HG02642 (cell line): ENCODE results near the gene PSMD3.
"Not testable (repeated sequence)": the region's sequence is repeated elsewhere in the genome, so short reads cannot be mapped to it uniquely, and the experiment has no call there.

Source experiments
- ATAC-seq: cut with Tn5 transposase; IDR thresholded peaks from one replicate; pipeline ENCODE4 v1.9.1; 2021; ENCODE audit warnings: mild to moderate bottlenecking; ENCODE audit not compliant: unreplicated experiment, poor library complexity

Gene PSMD3

DNA sequence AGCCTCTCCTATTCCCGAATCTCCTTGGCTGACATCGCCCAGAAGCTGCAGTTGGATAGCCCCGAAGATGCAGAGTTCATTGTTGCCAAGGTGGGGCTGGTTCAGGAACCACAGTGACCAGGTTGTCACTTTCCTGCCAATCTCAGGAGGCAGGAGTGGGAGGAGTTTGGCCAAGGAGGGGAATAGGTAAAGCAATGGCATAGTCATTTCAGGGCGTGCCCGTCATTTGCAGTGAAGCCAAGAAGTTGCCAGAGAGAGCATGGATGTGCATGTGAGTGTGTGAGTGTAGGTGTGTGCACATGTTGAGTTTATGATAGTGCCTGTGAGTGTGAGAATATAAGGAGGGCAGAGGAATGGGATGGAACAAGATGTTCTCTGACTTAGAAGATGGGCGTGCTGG is 14.8 kb downstream of the PSMD3 start:
- ATAC-seq: no peak

- no peak for ATAC-seq
These were observed 15.6 kb downstream of the PSMD3 start for GRCh38 chr17:39996162-39996561.

DNA sequence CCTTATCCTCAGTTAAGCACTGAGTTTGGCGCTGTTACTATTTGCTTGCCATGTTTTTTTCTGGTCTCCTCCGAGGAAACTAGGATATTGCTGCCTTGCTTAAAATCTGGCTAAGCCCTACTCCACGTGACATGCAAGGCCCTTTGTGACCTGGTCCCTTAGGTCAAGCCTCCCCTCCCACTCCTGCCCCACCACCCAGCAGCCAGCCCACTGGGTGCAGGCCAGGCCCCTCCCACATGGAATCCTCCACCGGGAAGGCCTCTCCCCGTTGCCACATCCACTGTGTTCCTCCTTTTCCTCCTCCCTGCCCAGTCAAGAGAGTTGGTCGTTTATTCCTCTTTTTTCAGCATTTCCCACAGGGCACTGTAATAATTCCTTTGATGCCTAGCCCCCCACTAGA is 16.2 kb downstream of the PSMD3 start:
- no peak for ATAC-seq

- ATAC-seq: no peak
These were observed 16.9 kb downstream of the PSMD3 start for GRCh38 chr17:39997543-39997942.

DNA sequence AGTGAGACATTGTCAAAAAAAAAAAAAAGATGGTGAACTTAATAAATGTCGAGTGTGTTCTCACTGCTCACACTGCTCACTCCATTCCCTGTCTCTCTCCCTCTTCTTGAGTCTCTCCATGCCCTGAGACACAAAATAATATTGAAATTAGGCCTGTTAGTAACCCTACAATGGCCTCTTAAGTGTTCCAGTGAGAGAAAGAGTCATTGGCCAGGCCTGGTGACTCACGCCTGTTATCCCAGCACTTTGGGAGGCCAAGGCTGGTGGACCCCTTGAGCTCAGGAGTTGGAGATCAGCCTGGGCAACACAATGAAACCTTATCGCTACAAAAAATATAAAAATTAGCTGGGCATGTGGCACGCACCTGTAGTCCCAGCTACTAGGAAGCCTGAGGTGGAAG is 18.5 kb downstream of the PSMD3 start:
- ATAC-seq: no peak

DNA sequence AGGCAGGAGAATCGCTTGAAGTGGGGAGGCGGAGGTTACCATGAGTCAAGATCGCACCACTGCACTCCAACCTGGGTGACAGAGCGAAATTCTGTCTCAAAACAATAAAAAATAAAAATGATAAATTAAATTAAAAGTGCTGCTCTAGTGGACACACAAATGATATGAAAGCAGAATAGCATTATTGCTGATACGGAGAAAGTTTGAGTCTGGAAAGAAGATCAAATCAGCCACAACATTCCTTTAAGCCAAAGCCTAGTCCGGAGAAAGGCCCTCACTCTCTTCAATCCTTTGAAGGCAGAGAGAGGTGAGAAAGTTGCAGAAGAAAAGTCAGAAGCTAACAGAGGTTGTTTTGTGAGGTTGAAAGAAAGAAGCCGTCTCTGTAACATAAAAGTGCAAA is 19.6 kb downstream of the PSMD3 start:
- ATAC-seq: no peak

DNA sequence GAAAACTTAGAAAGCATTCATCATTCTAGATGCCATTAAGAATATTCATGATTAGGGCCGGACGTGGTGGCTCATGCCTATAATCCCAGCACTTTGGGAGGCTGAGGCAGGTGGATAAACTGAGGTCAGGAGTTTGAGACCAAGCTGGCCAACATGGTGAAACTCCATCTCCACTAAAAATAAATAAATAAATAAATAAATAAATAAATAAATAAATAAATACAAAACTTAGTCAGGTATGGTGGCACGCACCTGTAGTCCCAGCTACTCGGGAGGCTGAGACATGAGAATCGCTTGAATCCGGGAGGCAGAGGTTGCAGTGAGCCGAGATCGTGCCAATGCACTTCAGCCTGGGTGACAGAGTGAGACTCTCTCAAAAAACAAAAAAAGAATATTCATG is 20.7 kb downstream of the PSMD3 start:
- ATAC-seq: not testable (repeated sequence)

- ATAC-seq: no peak
These were observed 23.5 kb downstream of the PSMD3 start for GRCh38 chr17:40004072-40004471.

GRCh38 chr17:40004712-40005111 is 24.1 kb downstream of the PSMD3 start:
- ATAC-seq: no peak

- ATAC-seq: no peak
These were observed 24.9 kb downstream of the PSMD3 start for GRCh38 chr17:40005520-40005919.

GRCh38 chr17:40010946-40011500 is 30.4 kb downstream of the PSMD3 start:
- not testable (repeated sequence) for ATAC-seq

DNA sequence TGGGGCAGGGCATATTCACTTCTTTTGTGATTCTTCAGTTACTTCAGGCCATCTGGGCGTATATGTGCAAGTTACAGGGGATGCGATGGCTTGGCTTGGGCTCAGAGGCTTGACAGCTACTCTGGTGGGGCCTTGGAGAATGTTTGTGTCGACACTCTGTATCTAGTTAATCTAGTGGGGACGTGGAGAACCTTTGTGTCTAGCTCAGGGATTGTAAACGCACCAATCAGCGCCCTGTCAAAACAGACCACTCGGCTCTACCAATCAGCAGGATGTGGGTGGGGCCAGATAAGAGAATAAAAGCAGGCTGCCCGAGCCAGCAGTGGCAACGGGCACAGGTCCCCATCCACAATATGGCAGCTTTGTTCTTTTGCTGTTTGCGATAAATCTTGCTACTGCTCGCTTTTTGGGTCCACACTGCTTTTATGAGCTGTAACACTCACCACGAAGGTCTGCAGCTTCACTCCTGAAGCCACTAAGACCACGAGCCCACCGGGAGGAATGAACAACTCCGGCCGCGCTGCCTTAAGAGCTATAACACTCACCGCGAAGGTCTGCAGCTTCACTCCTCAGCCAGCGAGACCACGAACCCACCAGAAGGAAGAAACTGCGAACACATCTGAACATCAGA is 31.5 kb downstream of the PSMD3 start:
- not testable (repeated sequence) for ATAC-seq

- ATAC-seq: no peak
These were observed 33.9 kb downstream of the PSMD3 start for GRCh38 chr17:40014375-40014980.

GRCh38 chr17:40015005-40015997 is 34.7 kb downstream of the PSMD3 start, which contains the start of gene CSF3:
Gene CSF3, plus strand, starts transcription at chr17:40015440. Its CDS starts 35 bp downstream, at chr17:40015475.
- no peak for ATAC-seq

GRCh38 chr17:40015998-40016985 is 35.7 kb downstream of the PSMD3 start:
- ATAC-seq: no peak

GRCh38 chr17:40017422-40018080 is 36.9 kb downstream of the PSMD3 start:
- no peak for ATAC-seq

DNA sequence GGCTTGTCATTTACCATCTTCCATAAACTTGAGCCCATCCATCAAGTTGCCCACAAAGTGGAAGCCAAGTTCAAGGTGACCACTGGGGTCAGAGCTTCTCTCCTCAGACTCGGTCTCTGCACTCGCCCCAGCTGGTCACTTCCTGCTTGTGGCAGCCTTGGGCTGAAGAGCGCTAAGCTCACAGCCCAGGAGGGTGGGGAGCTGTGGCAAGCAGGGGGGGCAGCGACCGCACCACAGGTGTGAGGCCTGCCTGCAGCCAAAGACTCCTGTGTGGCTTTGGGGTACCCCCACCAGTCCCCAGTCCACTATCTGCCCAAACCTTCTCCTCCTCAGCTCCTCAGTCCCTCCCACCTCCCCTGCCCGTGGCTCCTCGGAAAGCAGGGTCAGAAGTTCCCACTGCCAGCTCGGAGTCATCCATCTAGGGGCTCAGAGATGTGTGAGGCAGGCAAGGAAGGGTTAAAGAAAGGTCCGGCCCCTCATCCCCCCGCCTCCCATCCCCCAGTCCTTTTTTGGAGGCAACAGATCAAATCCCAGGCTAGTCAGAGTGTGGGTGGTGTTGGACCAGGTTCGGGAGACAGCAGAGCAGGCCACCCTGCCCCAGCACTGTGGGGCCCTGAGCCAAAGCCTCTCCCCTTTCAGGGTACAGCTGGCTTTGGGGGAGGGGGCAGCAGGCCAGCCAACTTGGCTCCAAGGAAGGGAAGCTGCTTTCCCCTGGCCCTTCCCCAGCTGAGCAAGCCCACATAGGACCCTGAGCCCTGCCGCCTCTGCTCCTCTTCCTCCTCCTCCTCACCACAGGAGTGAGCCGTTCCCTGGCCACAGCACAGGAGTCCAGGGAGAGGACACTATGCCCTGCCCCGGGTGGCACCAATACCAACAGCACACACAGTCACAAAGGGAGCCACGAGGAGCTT is 37.9 kb downstream of the PSMD3 start:
- ATAC-seq: no peak
